ENCODE results near the gene WASL.

GRCh38 chr7:123754271-123754871 is 5.6 kb upstream of the WASL start:
- TF ChIP-seq POLR2AphosphoS5 (IDR thresholded peaks at IDR 0.05) (no peak), CTCF (IDR thresholded peaks at IDR 0.05) (no peak), POLR2A (IDR thresholded peaks at IDR 0.05) (no peak)

All from breast epithelium (tissue), 3 donors.